Right hindlimb (tissue), 1 donor: ENCODE results near the gene ALG10.
"Not testable (repeated sequence)": the region's sequence is repeated elsewhere in the genome, so short reads cannot be mapped to it uniquely, and the experiment has no call there.

Source experiments
- DNase-seq: peaks from one replicate; pipeline ENCODE4 v3.0.0-alpha.2; 2018

The ALG10 gene

GRCh38 chr12:34022079-34022830 lies at the start of gene ALG10:
TSS of gene ALG10 (plus strand) at chr12:34022496. CDS start at chr12:34022600, 104 bp downstream.
- peak; percentile 98 for DNase-seq

- not testable (repeated sequence) for DNase-seq
Measured at GRCh38 chr12:33972884-33973283, 49.4 kb upstream of the ALG10 start.

GRCh38 chr12:33977887-33978286 lies 44.4 kb upstream of the ALG10 start:
- no peak for DNase-seq

GRCh38 chr12:33988197-33988805 lies 34.0 kb upstream of the ALG10 start:
- no peak for DNase-seq

GRCh38 chr12:33988913-33989312 lies 33.4 kb upstream of the ALG10 start:
- no peak for DNase-seq

- no peak for DNase-seq
Measured at GRCh38 chr12:33994857-33995808, 27.2 kb upstream of the ALG10 start.

GRCh38 chr12:34008835-34009234 lies 13.5 kb upstream of the ALG10 start:
- DNase-seq, result not testable (repeated sequence)

- DNase-seq, result no peak
Measured at GRCh38 chr12:34016361-34016760, 5.9 kb upstream of the ALG10 start.

GRCh38 chr12:34021071-34021470 lies 1.2 kb upstream of the ALG10 start:
- DNase-seq, result no peak

- not testable (repeated sequence) for DNase-seq
Measured at GRCh38 chr12:34027661-34028060, 5.4 kb downstream of the ALG10 start.

GRCh38 chr12:34030591-34030990 lies 8.3 kb downstream of the ALG10 start:
- no peak for DNase-seq

- DNase-seq, result no peak
Measured at GRCh38 chr12:34033628-34034296, 11.5 kb downstream of the ALG10 start.

- DNase-seq, result not testable (repeated sequence)
Measured at GRCh38 chr12:34038357-34038756, 16.1 kb downstream of the ALG10 start.

- no peak for DNase-seq
Measured at GRCh38 chr12:34046570-34046969, 24.3 kb downstream of the ALG10 start.

GRCh38 chr12:34047855-34048254 lies 25.6 kb downstream of the ALG10 start:
- not testable (repeated sequence) for DNase-seq

GRCh38 chr12:34048714-34049113 lies 26.4 kb downstream of the ALG10 start:
- no peak for DNase-seq

GRCh38 chr12:34051486-34051885 lies 29.2 kb downstream of the ALG10 start:
- DNase-seq, result no peak

- DNase-seq, result no peak
Measured at GRCh38 chr12:34054938-34055337, 32.6 kb downstream of the ALG10 start.
